Epithelial cell of proximal tubule (primary cell): ENCODE data around the gene AFF3. TPM values are rescaled to one million over a fixed set of nuclear protein-coding genes. Genes with fewer than 3 reads are reported as not detected.

Source experiments
- DNase-seq: peaks from one replicate; pipeline ENCODE4 v3.0.0-alpha.2; 2011; ENCODE audit warnings: low read depth
- H3K4me3 ChIP-seq: 2 replicates; pipeline ENCODE4 v1.5.1; 2011; ENCODE audit warnings: low read depth, mild to moderate bottlenecking, low read length
- total RNA-seq: library from RNA; depleted of rRNA; stranded (reverse); fragments of >200 nt; gene quantifications from 2 replicates; pipeline ENCODE4 v1.2.3, GENCODE V29; 2015
- TF ChIP-seq, protein P1 (sequence below): conservative IDR thresholded peaks from 2 replicates; pipeline ENCODE4 v1.5.1; 2012; ENCODE audit warnings: low read depth, mild to moderate bottlenecking, low read length

Gene AFF3
- total RNA-seq, 1 donor from 2014 or later: 0.35 TPM

DNA sequence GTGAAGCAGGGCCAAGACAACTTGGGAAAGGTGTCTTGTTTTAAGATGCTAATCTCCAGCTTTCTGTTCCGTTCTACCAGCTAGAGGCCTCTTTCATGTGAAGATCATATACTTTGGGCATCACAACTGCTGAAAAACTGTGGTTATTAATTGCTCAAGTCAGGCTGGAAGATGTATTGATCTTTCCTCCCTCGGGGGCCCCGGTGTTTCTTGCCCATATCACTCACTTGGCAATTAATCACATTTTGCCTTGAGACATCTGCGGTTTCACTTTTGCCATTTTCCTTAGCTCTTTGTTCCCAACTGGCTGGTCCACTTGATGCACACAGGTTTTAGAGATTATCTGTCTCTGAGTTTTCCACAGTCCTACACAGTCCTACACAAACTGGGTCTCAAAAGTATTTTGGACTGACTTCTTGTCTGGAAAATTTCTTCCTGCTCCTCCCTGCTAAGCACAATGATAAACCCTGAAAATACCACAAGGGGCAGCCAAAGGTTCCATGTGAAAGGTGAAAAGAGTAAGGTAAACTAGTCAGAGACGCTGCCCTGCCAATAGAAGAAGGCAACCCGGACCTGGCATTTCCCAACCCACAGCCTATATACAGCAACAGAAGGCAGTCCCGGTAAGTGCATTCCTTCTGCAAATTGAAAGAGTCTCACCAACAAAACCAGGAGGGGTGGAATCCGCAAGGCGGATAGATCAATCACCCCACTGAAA, 181.0 kb downstream of the AFF3 start:
- TF ChIP-seq, protein P1, sequence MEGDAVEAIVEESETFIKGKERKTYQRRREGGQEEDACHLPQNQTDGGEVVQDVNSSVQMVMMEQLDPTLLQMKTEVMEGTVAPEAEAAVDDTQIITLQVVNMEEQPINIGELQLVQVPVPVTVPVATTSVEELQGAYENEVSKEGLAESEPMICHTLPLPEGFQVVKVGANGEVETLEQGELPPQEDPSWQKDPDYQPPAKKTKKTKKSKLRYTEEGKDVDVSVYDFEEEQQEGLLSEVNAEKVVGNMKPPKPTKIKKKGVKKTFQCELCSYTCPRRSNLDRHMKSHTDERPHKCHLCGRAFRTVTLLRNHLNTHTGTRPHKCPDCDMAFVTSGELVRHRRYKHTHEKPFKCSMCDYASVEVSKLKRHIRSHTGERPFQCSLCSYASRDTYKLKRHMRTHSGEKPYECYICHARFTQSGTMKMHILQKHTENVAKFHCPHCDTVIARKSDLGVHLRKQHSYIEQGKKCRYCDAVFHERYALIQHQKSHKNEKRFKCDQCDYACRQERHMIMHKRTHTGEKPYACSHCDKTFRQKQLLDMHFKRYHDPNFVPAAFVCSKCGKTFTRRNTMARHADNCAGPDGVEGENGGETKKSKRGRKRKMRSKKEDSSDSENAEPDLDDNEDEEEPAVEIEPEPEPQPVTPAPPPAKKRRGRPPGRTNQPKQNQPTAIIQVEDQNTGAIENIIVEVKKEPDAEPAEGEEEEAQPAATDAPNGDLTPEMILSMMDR: no peak
- no peak overlapping the region for H3K4me3 ChIP-seq
- DNase-seq: no peak

DNA sequence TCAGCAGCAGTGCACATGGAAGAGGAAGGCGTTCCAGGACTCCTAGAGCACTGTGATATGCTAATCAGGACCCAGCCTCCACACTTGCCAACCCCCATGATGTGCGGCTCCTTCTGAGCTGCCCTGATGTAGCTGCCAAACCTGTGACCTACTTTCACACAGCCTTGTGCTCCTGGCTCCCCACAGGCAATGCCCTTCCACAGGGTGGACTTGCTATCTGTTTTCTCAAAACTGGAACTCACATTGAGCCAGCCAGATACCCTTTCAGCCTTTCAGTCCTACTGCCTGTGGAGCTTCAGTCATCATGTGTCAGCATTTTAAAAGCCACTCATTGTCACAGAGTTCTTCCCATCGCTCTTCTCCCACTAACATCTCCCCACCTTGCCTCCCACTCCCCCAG, 181.6 kb downstream of the AFF3 start:
- DNase-seq: no peak
- H3K4me3 ChIP-seq: no peak overlapping the region
- TF ChIP-seq, protein P1: no peak

DNA sequence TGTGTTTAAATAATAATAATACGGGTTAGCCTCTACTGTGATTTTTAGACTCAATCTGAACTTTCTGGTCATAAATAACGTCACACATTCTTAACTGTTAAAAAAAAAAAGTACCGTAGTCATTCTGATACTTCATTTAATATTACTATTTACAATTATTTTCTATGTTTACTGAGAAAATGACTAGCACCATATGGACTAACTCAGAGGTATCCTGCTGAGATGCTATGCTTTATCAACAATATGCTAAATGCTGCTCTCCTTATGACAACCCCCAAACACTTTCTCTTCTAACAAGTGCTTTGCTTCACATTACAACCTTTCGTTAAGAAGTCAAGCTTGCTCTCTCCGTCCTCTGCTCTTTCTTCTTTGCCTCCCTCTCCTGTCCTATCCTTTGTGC, 182.1 kb downstream of the AFF3 start:
- TF ChIP-seq, protein P1: no peak
- no peak overlapping the region for H3K4me3 ChIP-seq
- no peak for DNase-seq

DNA sequence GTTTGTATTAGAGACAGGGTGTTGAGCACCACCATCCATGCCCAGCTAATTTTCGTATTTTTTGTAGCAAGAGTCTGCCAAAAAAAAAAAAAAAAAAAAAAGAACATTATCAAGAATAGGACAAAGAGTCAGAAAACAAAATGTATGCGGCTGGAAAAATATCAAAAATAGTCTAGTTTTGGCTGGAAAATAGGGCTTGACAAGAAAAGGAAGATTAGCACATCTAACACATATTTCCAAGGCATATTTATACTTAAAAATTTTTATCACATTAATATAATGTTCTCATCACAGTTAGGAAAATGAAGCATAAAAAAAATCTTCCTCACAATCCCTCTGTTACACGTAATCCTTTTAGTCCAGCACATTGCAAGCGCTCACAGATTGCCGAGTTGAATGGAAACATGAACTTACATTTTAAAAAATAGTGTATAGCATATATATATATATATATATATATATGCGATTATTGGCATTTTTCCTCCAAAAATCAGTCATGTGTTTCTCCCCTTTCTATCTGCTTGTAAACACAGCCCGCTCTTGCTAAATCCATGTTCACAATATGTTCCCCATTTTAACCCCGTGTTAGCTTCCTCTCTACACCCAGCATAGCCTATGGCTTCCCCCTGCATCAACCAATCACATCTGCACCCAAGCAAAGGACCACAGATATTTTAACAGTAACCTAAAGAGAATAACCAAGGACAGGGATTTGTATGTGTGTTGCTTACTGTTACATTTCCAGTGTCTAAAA, 183.0 kb downstream of the AFF3 start:
- TF ChIP-seq, protein P1: no peak
- no peak for DNase-seq
- no peak overlapping the region for H3K4me3 ChIP-seq

DNA sequence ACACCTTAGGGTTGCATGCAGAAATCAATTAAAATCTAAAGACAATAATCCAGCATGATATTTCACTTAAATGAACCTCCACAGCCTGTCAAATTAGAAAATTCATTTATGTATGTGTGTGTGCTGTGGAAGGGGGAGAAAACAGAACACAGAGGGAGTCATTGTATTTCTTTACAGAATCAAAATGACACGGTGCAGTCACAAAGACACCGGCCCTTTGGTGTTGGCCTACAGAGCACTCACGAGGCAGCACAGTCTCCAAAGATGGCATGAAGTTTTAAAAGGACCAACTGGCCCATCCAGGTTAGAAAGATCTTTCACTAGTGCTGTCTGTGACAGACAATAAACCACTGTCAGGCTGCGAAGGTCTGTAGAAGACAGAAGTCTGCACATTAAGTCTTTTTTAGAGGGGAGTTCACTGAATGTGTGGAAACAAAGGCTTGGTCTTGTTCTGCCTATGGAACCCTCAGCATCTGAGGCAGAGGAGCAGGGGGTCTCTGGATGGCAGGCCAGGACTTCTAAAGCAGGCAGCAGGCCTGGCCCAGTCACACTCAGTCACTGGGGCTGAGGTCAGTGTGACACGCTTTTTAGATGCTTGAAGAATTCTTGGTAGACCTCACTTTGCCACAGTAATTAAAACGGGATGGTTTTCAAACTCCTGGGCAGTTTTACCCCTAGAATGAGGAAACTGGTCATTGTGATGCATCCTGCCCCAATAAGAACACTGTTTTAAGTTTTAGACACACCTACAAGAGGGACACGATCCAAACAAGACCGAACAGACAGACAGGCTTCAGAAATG, 184.9 kb downstream of the AFF3 start:
- no peak for DNase-seq
- no peak overlapping the region for H3K4me3 ChIP-seq
- TF ChIP-seq, protein P1: no peak

DNA sequence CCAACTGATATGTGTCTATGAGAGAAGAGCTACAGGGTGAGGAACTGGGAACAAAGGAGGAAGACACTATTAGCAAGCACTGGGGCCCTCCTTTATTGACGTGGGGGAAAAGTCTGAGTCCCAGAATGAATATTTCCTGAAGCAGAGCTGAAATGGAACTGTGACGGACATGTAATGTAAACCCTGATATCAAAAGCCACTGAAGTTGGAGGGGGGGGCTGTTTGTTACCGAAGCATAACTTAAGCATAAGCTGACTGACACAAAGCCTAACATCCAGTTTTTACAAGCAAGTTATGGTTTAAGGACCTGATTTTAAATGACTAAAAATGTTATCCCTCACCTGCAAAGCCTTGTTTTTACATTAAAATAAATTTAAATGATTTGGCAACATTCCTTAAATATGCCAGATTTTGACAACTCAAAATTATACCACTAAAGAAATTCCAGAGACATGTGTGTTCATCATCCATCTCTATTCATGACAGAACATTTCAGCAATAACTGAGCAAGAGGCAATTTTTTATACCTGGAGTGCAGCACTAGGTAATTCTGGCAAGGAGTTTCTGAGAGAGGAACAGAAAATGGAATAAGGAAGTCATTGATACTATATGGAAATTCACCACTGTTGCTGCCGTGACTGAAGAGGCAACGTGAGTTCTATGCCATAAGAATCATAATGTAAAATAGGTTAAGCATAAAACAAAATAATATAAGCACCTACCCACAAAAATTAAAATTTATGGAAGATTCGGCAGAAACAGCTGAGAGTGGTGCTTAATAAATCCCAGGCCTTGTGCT, 186.0 kb downstream of the AFF3 start:
- TF ChIP-seq, protein P1: no peak
- H3K4me3 ChIP-seq: no peak overlapping the region
- no peak for DNase-seq
